Neural cell (in vitro differentiated cells): ENCODE results near the gene GIPC1. TPM values are rescaled to one million over a fixed set of nuclear protein-coding genes. Genes with fewer than 3 reads are reported as not detected.
A peak's percentile ranks its signal among the peaks of the same experiment; 100 is the strongest.

Experiments
- H2AFZ ChIP-seq: fragments of 200-600, 300-800 bp; sonication (generic), shearing (Covaris generic); 2 replicates; pipeline ENCODE4 v1.6.0; 2014; ENCODE audit warnings: low read depth, mild to moderate bottlenecking, antibody characterized with exemption, low read length, moderate library complexity
- H3F3A ChIP-seq: fragments of 200-600 bp; shearing (Covaris generic); 2 replicates; pipeline ENCODE4 v1.6.1; 2016; ENCODE audit warnings: mild to moderate bottlenecking, moderate library complexity, mixed read lengths, antibody characterized with exemption, low read length; ENCODE audit not compliant: insufficient read depth, poor library complexity, severe bottlenecking
- H3K27ac ChIP-seq: fragments of 200-600, 300-800 bp; sonication (generic), shearing (Covaris generic); 2 replicates; pipeline ENCODE4 v1.5.1; 2014; ENCODE audit warnings: mild to moderate bottlenecking, low read length, moderate library complexity
- H3K27me3 ChIP-seq: fragments of 300-800, 200-600 bp; sonication (generic), shearing (Covaris generic); 2 replicates; pipeline ENCODE4 v1.6.0; 2014; ENCODE audit warnings: mild to moderate bottlenecking, low read depth, low read length, moderate library complexity; ENCODE audit not compliant: insufficient read depth
- H3K36me3 ChIP-seq: fragments of 300-800, 200-600 bp; sonication (generic), shearing (Covaris generic); 2 replicates; pipeline ENCODE4 v1.5.1; 2014; ENCODE audit warnings: mild to moderate bottlenecking, antibody characterized with exemption, low read length, moderate library complexity; ENCODE audit not compliant: insufficient read depth
- H3K4me2 ChIP-seq: fragments of 300-800, 200-600 bp; sonication (generic), shearing (Covaris generic); 2 replicates; pipeline ENCODE4 v1.6.0; 2014; ENCODE audit warnings: mild to moderate bottlenecking, low read length
- H3K4me3 ChIP-seq: fragments of 300-800, 200-600 bp; sonication (generic), shearing (Covaris generic); 2 replicates; pipeline ENCODE4 v1.5.1; 2014; ENCODE audit warnings: mild to moderate bottlenecking, low read length, moderate library complexity
- H3K79me2 ChIP-seq: fragments of 200-600 bp; shearing (Covaris generic); replicated peaks from 2 replicates; pipeline ENCODE4 v1.6.0; 2014; ENCODE audit warnings: mild to moderate bottlenecking, low read length, moderate library complexity; ENCODE audit not compliant: insufficient read depth
- H3K9ac ChIP-seq: fragments of 300-800, 200-600 bp; sonication (generic), shearing (Covaris generic); 2 replicates; pipeline ENCODE4 v1.6.1; 2016; ENCODE audit warnings: mild to moderate bottlenecking, low read length, mixed read lengths
- H3K9me2 ChIP-seq: fragments of 200-600 bp; shearing (Covaris generic); 2 replicates; pipeline ENCODE4 v1.6.1; 2016; ENCODE audit warnings: mild to moderate bottlenecking, low read length, mixed read lengths; ENCODE audit not compliant: insufficient read depth
- H3K9me3 ChIP-seq: fragments of 200-600, 300-800 bp; sonication (generic), shearing (Covaris generic); 2 replicates; pipeline ENCODE4 v1.6.1; 2016; ENCODE audit warnings: mild to moderate bottlenecking, mixed run types, low read length, moderate library complexity, mixed read lengths
- H4K20me1 ChIP-seq: fragments of 200-600 bp; shearing (Covaris generic); 2 replicates; pipeline ENCODE4 v1.6.1; 2016; ENCODE audit warnings: mild to moderate bottlenecking, mixed run types; ENCODE audit not compliant: insufficient read depth
- CTCF ChIP-seq: fragments of 450-650 bp; IDR thresholded peaks from 2 replicates; pipeline ENCODE4 v1.5.1; 2014; ENCODE audit warnings: antibody characterized with exemption, mild to moderate bottlenecking, moderate library complexity; ENCODE audit not compliant: poor library complexity, severe bottlenecking
- EP300 ChIP-seq: fragments of 450-650 bp; conservative IDR thresholded peaks from 2 replicates; pipeline ENCODE4 v1.6.1; 2014; ENCODE audit warnings: antibody characterized with exemption, mild to moderate bottlenecking, moderate library complexity; ENCODE audit not compliant: poor library complexity, severe bottlenecking
- EZH2 ChIP-seq: fragments of 200-600, 300-800 bp; shearing (Covaris generic), sonication (generic); IDR thresholded peaks from 2 replicates; pipeline ENCODE4 v1.6.1; 2014; ENCODE audit warnings: antibody characterized with exemption, low read length, borderline replicate concordance, mild to moderate bottlenecking; ENCODE audit not compliant: insufficient read depth, poor library complexity, severe bottlenecking
- MXI1 ChIP-seq: fragments of 450-650 bp; conservative IDR thresholded peaks from 2 replicates; pipeline ENCODE4 v1.6.1; 2014; ENCODE audit warnings: antibody characterized with exemption, mild to moderate bottlenecking; ENCODE audit not compliant: poor library complexity, severe bottlenecking
- POLR2AphosphoS5 ChIP-seq: IDR thresholded peaks from 2 replicates; pipeline ENCODE4 v1.6.1; 2012
- RAD21 ChIP-seq: fragments of 450-650 bp; conservative IDR thresholded peaks from 2 replicates; pipeline ENCODE4 v1.6.1; 2014; ENCODE audit warnings: antibody characterized with exemption, mild to moderate bottlenecking, moderate library complexity
- SMC3 ChIP-seq: fragments of 450-650 bp; conservative IDR thresholded peaks from 2 replicates; pipeline ENCODE4 v1.6.1; 2014; ENCODE audit warnings: antibody characterized with exemption, mild to moderate bottlenecking, moderate library complexity; ENCODE audit not compliant: poor library complexity
- TAF1 ChIP-seq: IDR thresholded peaks from 2 replicates; pipeline ENCODE4 v1.6.1; 2012; ENCODE audit warnings: low read depth
- polyA plus RNA-seq: library from polyadenylated mRNA; depleted of rRNA; stranded (reverse); fragments of >200 nt; gene quantifications from 2 replicates; pipeline ENCODE4 v1.2.3, GENCODE V29; 2014
- TF ChIP-seq, protein P1 (sequence below): IDR thresholded peaks from 2 replicates; pipeline ENCODE4 v1.6.1; 2012; ENCODE audit warnings: borderline replicate concordance

The GIPC1 gene
- polyA plus RNA-seq, 1 donor from 2014 or later = 128 TPM

GRCh38 chr19:14503285-14503684 lies 7.4 kb upstream of the GIPC1 start:
- H3F3A ChIP-seq = no peaks in the 10 kb centered on the region
- H3K9me2 ChIP-seq = no peaks in the 10 kb centered on the region
- TF ChIP-seq MXI1 (no peak), TAF1 (no peak), POLR2AphosphoS5 (no peak), CTCF (no peak), RAD21 (no peak), SMC3 (no peak)
- no peaks in the 10 kb centered on the region for H3K9me3 ChIP-seq
- no peaks in the 10 kb centered on the region for H3K27me3 ChIP-seq
- no peaks in the 10 kb centered on the region for H3K36me3 ChIP-seq
- H4K20me1 ChIP-seq = no peaks in the 10 kb centered on the region
- no peaks in the 10 kb centered on the region for H3K79me2 ChIP-seq
- H2AFZ ChIP-seq = no peak overlapping the region
- H3K4me2 ChIP-seq = no peak overlapping the region
- H3K9ac ChIP-seq = no peak overlapping the region
- no peak overlapping the region for H3K4me3 ChIP-seq
- H3K27ac ChIP-seq = no peak overlapping the region

- TF ChIP-seq MXI1 (no peak), EP300 (no peak), TAF1 (no peak), EZH2 (no peak)
- H3K27ac ChIP-seq = no peak overlapping the region
- H2AFZ ChIP-seq = no peak overlapping the region
- no peaks in the 10 kb centered on the region for H3K9me3 ChIP-seq
- no peak overlapping the region for H3K4me3 ChIP-seq
- no peaks in the 10 kb centered on the region for H3K9me2 ChIP-seq
- no peaks in the 10 kb centered on the region for H4K20me1 ChIP-seq
- H3K27me3 ChIP-seq = no peaks in the 10 kb centered on the region
- no peaks in the 10 kb centered on the region for H3K36me3 ChIP-seq
- no peaks in the 10 kb centered on the region for H3F3A ChIP-seq
- no peak overlapping the region for H3K9ac ChIP-seq
- no peaks in the 10 kb centered on the region for H3K79me2 ChIP-seq
- no peak overlapping the region for H3K4me2 ChIP-seq
Observed at GRCh38 chr19:14502334-14503092, 6.6 kb upstream of the GIPC1 start.

GRCh38 chr19:14497228-14497921 lies 1.4 kb upstream of the GIPC1 start:
- Histone ChIP-seq H3K27me3 (no peaks in the 10 kb centered on the region), H3K9ac (peak overlapping the region; percentile 52), H3K9me3 (no peaks in the 10 kb centered on the region), H3K4me3 (no peak overlapping the region), H4K20me1 (no peaks in the 10 kb centered on the region), H3F3A (no peaks in the 10 kb centered on the region), H3K79me2 (peaks cover 16% of the 10 kb centered on the region), H3K36me3 (no peaks in the 10 kb centered on the region), H3K9me2 (no peaks in the 10 kb centered on the region), H3K27ac (no peak overlapping the region), H2AFZ (peak overlapping the region; percentile 4), H3K4me2 (no peak overlapping the region)
- TF ChIP-seq EP300 (no peak), TAF1 (no peak), POLR2AphosphoS5 (no peak), EZH2 (no peak), SMC3 (no peak), RAD21 (no peak), CTCF (no peak), MXI1 (no peak)
- TF ChIP-seq, protein P1, sequence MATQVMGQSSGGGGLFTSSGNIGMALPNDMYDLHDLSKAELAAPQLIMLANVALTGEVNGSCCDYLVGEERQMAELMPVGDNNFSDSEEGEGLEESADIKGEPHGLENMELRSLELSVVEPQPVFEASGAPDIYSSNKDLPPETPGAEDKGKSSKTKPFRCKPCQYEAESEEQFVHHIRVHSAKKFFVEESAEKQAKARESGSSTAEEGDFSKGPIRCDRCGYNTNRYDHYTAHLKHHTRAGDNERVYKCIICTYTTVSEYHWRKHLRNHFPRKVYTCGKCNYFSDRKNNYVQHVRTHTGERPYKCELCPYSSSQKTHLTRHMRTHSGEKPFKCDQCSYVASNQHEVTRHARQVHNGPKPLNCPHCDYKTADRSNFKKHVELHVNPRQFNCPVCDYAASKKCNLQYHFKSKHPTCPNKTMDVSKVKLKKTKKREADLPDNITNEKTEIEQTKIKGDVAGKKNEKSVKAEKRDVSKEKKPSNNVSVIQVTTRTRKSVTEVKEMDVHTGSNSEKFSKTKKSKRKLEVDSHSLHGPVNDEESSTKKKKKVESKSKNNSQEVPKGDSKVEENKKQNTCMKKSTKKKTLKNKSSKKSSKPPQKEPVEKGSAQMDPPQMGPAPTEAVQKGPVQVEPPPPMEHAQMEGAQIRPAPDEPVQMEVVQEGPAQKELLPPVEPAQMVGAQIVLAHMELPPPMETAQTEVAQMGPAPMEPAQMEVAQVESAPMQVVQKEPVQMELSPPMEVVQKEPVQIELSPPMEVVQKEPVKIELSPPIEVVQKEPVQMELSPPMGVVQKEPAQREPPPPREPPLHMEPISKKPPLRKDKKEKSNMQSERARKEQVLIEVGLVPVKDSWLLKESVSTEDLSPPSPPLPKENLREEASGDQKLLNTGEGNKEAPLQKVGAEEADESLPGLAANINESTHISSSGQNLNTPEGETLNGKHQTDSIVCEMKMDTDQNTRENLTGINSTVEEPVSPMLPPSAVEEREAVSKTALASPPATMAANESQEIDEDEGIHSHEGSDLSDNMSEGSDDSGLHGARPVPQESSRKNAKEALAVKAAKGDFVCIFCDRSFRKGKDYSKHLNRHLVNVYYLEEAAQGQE = no peak
